HCT116 (cell line): ENCODE results near the gene ADARB2. TPM values are rescaled to one million over a fixed set of nuclear protein-coding genes. Genes with fewer than 3 reads are reported as not detected.

Experiments used
- ATAC-seq: fragments of 200-7000 bp; cut with Tn5 transposase; 2 replicates; pipeline ENCODE4 v1.9.1; 2020; ENCODE audit warnings: mild to moderate bottlenecking, moderate library complexity
- BruUV-seq: library from RNA; stranded (reverse); fragments of 400-500 nt; replicated peaks from 2 replicates; lab custom pipeline; 2021; lab: Mats Ljungman, UMichigan
- CTCF ChIA-PET: fragments of 300-600 bp; sonication (Branson Sonifier 250); formaldehyde crosslinking; loops from one replicate; lab custom pipeline; 2021; ENCODE audit warnings: antibody characterized with exemption; lab: Charles Lee
- POLR2A ChIA-PET: fragments of 300-600, 350-600 bp; sonication (Branson Sonifier 250); formaldehyde crosslinking; loops from one replicate; lab custom pipeline; 2021; ENCODE audit warnings: antibody characterized with exemption; lab: Charles Lee
- RAD21 ChIA-PET, 2 experiments: fragments of 300-600 bp; sonication (Branson Sonifier 250); formaldehyde crosslinking; loops; one replicate each; lab custom pipeline; 2023; ENCODE audit warnings: low total read pairs in 2 of 2; ENCODE audit not compliant: uncharacterized antibody in 2 of 2, unreplicated experiment in 2 of 2, low non-redundant PET in 1 of 2; lab: Charles Lee
- DNase-seq: peaks from one replicate; pipeline ENCODE4 v3.0.0-alpha.2; 2010; ENCODE audit warnings: low read depth, low spot score
- H2AFZ ChIP-seq: fragments of 200-600 bp; shearing (Covaris generic), sonication (generic); 2 replicates; pipeline ENCODE4 v1.6.1; 2017; ENCODE audit warnings: low read depth, mixed run types, mixed read lengths, antibody characterized with exemption, low read length; ENCODE audit not compliant: poor library complexity, severe bottlenecking
- H3K27ac ChIP-seq: 2 replicates; pipeline ENCODE4 v1.5.1; 2012; ENCODE audit warnings: low read depth, low read length
- H3K27me3 ChIP-seq: fragments of 200-600 bp; sonication (generic); 2 replicates; pipeline ENCODE4 v1.6.1; 2016; ENCODE audit warnings: mixed run types, low read length, mixed read lengths; ENCODE audit not compliant: insufficient read depth
- H3K36me3 ChIP-seq, 2 experiments: fragments of 200-500 bp in 1 of 2; fragments of 200-600 bp in 1 of 2; sonication (Bioruptor generic) in 1 of 2; sonication (generic) in 1 of 2; 2 replicates each; pipeline versions ENCODE4 v1.5.1 to v1.6.1; 2014 to 2016; ENCODE audit warnings: low read length in 2 of 2, inconsistent platforms in 1 of 2, mixed read lengths in 1 of 2, mixed run types in 1 of 2; ENCODE audit not compliant: insufficient read depth in 2 of 2, control insufficient read depth in 1 of 2
- H3K4me1 ChIP-seq, 2 experiments: fragments of 200-600 bp in 1 of 2; sonication (generic) in 1 of 2; 2 replicates each; pipeline versions ENCODE4 v1.5.1 to v1.6.1; 2012 to 2017; ENCODE audit warnings: low read length in 2 of 2, inconsistent platforms in 1 of 2, mild to moderate bottlenecking in 1 of 2, mixed read lengths in 1 of 2, mixed run types in 1 of 2, moderate library complexity in 1 of 2; ENCODE audit not compliant: insufficient read depth in 2 of 2, control insufficient read depth in 1 of 2
- H3K4me2 ChIP-seq: fragments of 200-600 bp; sonication (generic); 2 replicates; pipeline ENCODE4 v1.6.1; 2017; ENCODE audit warnings: mixed run types, low read length, mixed read lengths
- H3K4me3 ChIP-seq, 2 experiments: fragments of 200-600 bp in 1 of 2; sonication (generic) in 1 of 2; replicated peaks in 1 of 2; 2 replicates each; pipeline ENCODE4 v1.5.1; 2011 to 2016; ENCODE audit warnings: low read length in 2 of 2, control low read depth in 1 of 2, low read depth in 1 of 2, mild to moderate bottlenecking in 1 of 2, mixed read lengths in 1 of 2, mixed run types in 1 of 2
- H3K79me2 ChIP-seq: fragments of 200-600 bp; sonication (generic); 2 replicates; pipeline ENCODE4 v1.6.1; 2017; ENCODE audit warnings: mild to moderate bottlenecking, mixed run types, low read length, moderate library complexity, mixed read lengths; ENCODE audit not compliant: insufficient read depth
- H3K9ac ChIP-seq: fragments of 200-600 bp; sonication (generic); 2 replicates; pipeline ENCODE4 v1.6.1; 2016; ENCODE audit warnings: low read length, mixed read lengths
- H3K9me2 ChIP-seq: fragments of 200-600 bp; sonication (generic), shearing (Covaris generic); 2 replicates; pipeline ENCODE4 v1.6.1; 2017; ENCODE audit warnings: mixed run types, mild to moderate bottlenecking, moderate library complexity; ENCODE audit not compliant: insufficient read depth
- H3K9me3 ChIP-seq, 2 experiments: fragments of 200-500 bp in 1 of 2; fragments of 200-600 bp in 1 of 2; sonication (Bioruptor generic) in 1 of 2; sonication (generic) in 1 of 2; 2 replicates each; pipeline ENCODE4 v1.6.1; 2014 to 2017; ENCODE audit warnings: low read length in 2 of 2, mixed read lengths in 2 of 2, inconsistent platforms in 1 of 2, low read depth in 1 of 2, mild to moderate bottlenecking in 1 of 2, mixed run types in 1 of 2, moderate library complexity in 1 of 2; ENCODE audit not compliant: control insufficient read depth in 1 of 2, insufficient read depth in 1 of 2
- H4K20me1 ChIP-seq: fragments of 200-600 bp; sonication (generic), shearing (Covaris generic); 2 replicates; pipeline ENCODE4 v1.6.1; 2017; ENCODE audit warnings: mixed run types, mild to moderate bottlenecking, moderate library complexity; ENCODE audit not compliant: insufficient read depth
- ATF3 ChIP-seq: IDR thresholded peaks from 2 replicates; pipeline ENCODE4 v1.6.1; 2012
- CEBPB ChIP-seq: IDR thresholded peaks from 2 replicates; pipeline ENCODE4 v1.6.1; 2012; ENCODE audit warnings: low read depth
- EGR1 ChIP-seq: IDR thresholded peaks from 2 replicates; pipeline ENCODE4 v1.6.1; 2012; ENCODE audit warnings: low read depth
- ELF1 ChIP-seq: IDR thresholded peaks from 2 replicates; pipeline ENCODE4 v1.6.1; 2012; ENCODE audit warnings: low read depth, borderline replicate concordance
- EZH2 ChIP-seq: fragments of 200-600 bp; sonication (generic); IDR thresholded peaks from 2 replicates; pipeline ENCODE4 v1.6.1; 2017; ENCODE audit warnings: antibody characterized with exemption, mixed run types
- FOSL1 ChIP-seq: IDR thresholded peaks from 2 replicates; pipeline ENCODE4 v1.6.1; 2012; ENCODE audit warnings: low read depth
- MAX ChIP-seq: IDR thresholded peaks from 2 replicates; pipeline ENCODE4 v1.6.1; 2012
- SIN3A ChIP-seq: IDR thresholded peaks from 2 replicates; pipeline ENCODE4 v1.6.1; 2012; ENCODE audit warnings: low read depth
- SP1 ChIP-seq: IDR thresholded peaks from 2 replicates; pipeline ENCODE4 v1.6.1; 2012; ENCODE audit warnings: low read depth
- SRF ChIP-seq: IDR thresholded peaks from 2 replicates; pipeline ENCODE4 v1.6.1; 2012; ENCODE audit warnings: low read depth
- TCF7L2 ChIP-seq: IDR thresholded peaks from 2 replicates; pipeline ENCODE4 v1.7.0; 2011; ENCODE audit warnings: borderline replicate concordance, inconsistent platforms; ENCODE audit not compliant: insufficient read depth, insufficient read length; ENCODE audit errors: extremely low read depth
- ZBTB33 ChIP-seq: IDR thresholded peaks from 2 replicates; pipeline ENCODE4 v1.6.1; 2011; ENCODE audit warnings: mild to moderate bottlenecking, low read length, moderate library complexity; ENCODE audit not compliant: insufficient replicate concordance; ENCODE audit errors: extremely low read depth
- ZNF274 ChIP-seq: fragments of 200-500 bp; sonication (Bioruptor generic); IDR thresholded peaks from 2 replicates; pipeline ENCODE4 v1.6.1; 2014; ENCODE audit warnings: mild to moderate bottlenecking, low read depth, low read length, inconsistent platforms
- intact Hi-C: fragments of 100-400 bp; cut with micrococcal nuclease; formaldehyde crosslinking; loops from 2 replicates; pipeline ENCODE4 v1.10.0; 2022
- total RNA-seq: library from RNA; stranded (reverse); gene quantifications from one replicate; pipeline ENCODE4 v1.2.1, GENCODE V29; 2021; ENCODE audit not compliant: unreplicated experiment
- TF ChIP-seq, protein P1 (sequence below), 3 experiments: fragments of 200-600 bp in 1 of 3; sonication (generic) in 1 of 3; IDR thresholded peaks in 2 of 3; conservative IDR thresholded peaks in 1 of 3; 2 replicates each; pipeline ENCODE4 v1.5.1; 2012 to 2017; ENCODE audit warnings: low read depth in 2 of 3, low read length in 2 of 3, antibody characterized with exemption in 1 of 3, borderline replicate concordance in 1 of 3, control low read depth in 1 of 3, mild to moderate bottlenecking in 1 of 3, mixed read lengths in 1 of 3, mixed run types in 1 of 3, moderate library complexity in 1 of 3; ENCODE audit not compliant: insufficient read depth in 1 of 3
- TF ChIP-seq, protein P2 (sequence below): IDR thresholded peaks from 2 replicates; pipeline ENCODE4 v1.6.1; 2012; ENCODE audit warnings: low read depth

ADARB2 gene
- total RNA-seq, 1 experiment from 2014 or later: not detected

- H3K79me2 ChIP-seq: no peaks in the 10 kb centered on the region
- H3K36me3 ChIP-seq: no peaks in the 10 kb centered on the region
- no TSS peak for BruUV-seq
- RAD21 ChIA-PET: no interaction called here
- no peak overlapping the region for H3K27ac ChIP-seq
- H3K4me1 ChIP-seq: no peaks in the 10 kb centered on the region
- H3K9me2 ChIP-seq: no peaks in the 10 kb centered on the region
- CTCF ChIA-PET: no interaction called here
- H3K4me3 ChIP-seq: no peak overlapping the region
- no peaks in the 10 kb centered on the region for H3K9me3 ChIP-seq
- no peak overlapping the region for H3K9ac ChIP-seq
- H4K20me1 ChIP-seq: no peaks in the 10 kb centered on the region
- no peak overlapping the region for H2AFZ ChIP-seq
- intact Hi-C loops: no loop called here
- ATAC-seq (no peak), DNase-seq (no peak)
- no peak overlapping the region for H3K4me2 ChIP-seq
- POLR2A ChIA-PET: no interaction called here
- H3K27me3 ChIP-seq: peaks cover 7% of the 10 kb centered on the region; the same call in 1 of the 2 replicates
- TF ChIP-seq, protein P1, sequence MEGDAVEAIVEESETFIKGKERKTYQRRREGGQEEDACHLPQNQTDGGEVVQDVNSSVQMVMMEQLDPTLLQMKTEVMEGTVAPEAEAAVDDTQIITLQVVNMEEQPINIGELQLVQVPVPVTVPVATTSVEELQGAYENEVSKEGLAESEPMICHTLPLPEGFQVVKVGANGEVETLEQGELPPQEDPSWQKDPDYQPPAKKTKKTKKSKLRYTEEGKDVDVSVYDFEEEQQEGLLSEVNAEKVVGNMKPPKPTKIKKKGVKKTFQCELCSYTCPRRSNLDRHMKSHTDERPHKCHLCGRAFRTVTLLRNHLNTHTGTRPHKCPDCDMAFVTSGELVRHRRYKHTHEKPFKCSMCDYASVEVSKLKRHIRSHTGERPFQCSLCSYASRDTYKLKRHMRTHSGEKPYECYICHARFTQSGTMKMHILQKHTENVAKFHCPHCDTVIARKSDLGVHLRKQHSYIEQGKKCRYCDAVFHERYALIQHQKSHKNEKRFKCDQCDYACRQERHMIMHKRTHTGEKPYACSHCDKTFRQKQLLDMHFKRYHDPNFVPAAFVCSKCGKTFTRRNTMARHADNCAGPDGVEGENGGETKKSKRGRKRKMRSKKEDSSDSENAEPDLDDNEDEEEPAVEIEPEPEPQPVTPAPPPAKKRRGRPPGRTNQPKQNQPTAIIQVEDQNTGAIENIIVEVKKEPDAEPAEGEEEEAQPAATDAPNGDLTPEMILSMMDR (IDR thresholded peaks at IDR 0.05 in 2 of 3, conservative IDR thresholded peaks at IDR 0.05 in 1 of 3; ENCODE audit: borderline replicate concordance in 1 of 3, insufficient read depth in 1 of 3, low read depth in 2 of 3, low read length in 2 of 3): no peak
- TF ChIP-seq ATF3 (no peak), ZBTB33 (no peak), EZH2 (no peak), FOSL1 (no peak), MAX (no peak), TCF7L2 (no peak), SRF (no peak), SP1 (no peak), ZNF274 (no peak), SIN3A (no peak), CEBPB (no peak), EGR1 (no peak), ELF1 (no peak)
- TF ChIP-seq, protein P2, sequence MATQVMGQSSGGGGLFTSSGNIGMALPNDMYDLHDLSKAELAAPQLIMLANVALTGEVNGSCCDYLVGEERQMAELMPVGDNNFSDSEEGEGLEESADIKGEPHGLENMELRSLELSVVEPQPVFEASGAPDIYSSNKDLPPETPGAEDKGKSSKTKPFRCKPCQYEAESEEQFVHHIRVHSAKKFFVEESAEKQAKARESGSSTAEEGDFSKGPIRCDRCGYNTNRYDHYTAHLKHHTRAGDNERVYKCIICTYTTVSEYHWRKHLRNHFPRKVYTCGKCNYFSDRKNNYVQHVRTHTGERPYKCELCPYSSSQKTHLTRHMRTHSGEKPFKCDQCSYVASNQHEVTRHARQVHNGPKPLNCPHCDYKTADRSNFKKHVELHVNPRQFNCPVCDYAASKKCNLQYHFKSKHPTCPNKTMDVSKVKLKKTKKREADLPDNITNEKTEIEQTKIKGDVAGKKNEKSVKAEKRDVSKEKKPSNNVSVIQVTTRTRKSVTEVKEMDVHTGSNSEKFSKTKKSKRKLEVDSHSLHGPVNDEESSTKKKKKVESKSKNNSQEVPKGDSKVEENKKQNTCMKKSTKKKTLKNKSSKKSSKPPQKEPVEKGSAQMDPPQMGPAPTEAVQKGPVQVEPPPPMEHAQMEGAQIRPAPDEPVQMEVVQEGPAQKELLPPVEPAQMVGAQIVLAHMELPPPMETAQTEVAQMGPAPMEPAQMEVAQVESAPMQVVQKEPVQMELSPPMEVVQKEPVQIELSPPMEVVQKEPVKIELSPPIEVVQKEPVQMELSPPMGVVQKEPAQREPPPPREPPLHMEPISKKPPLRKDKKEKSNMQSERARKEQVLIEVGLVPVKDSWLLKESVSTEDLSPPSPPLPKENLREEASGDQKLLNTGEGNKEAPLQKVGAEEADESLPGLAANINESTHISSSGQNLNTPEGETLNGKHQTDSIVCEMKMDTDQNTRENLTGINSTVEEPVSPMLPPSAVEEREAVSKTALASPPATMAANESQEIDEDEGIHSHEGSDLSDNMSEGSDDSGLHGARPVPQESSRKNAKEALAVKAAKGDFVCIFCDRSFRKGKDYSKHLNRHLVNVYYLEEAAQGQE: no peak
Observed at GRCh38 chr10:1567152-1567551, 170.2 kb downstream of the ADARB2 start.
